K562 (cell line): ENCODE data around the gene KLHL15. TPM values are rescaled to one million over a fixed set of nuclear protein-coding genes. Genes with fewer than 3 reads are reported as not detected.

ENCODE experiments used
- ATAC-seq: fragments of 200-7000 bp; cut with Tn5 transposase; 3 replicates; pipeline ENCODE4 v1.9.1; 2020; ENCODE audit warnings: moderate library complexity
- BruUV-seq: library from RNA; stranded (reverse); fragments of 400-500 nt; replicated peaks from 2 replicates; lab custom pipeline; 2021; lab: Mats Ljungman, UMichigan
- CTCF ChIA-PET: fragments of 300-600 bp; formaldehyde crosslinking; extraction: SDS; loops from one replicate; lab custom pipeline; 2021; ENCODE audit warnings: low intra/inter-chr PET ratio; lab: Yijun Ruan, JAX
- POLR2A ChIA-PET: fragments of 300-600, 350-650 bp; sonication (Branson Sonifier 250); formaldehyde crosslinking; extraction: SDS; loops from one replicate; lab custom pipeline; 2021; ENCODE audit warnings: antibody characterized with exemption, inconsistent platforms; lab: Yijun Ruan, JAX
- DNase-seq, 4 experiments: peaks; one replicate each; pipeline versions ENCODE4 v3.0.0 to v3.0.0-alpha.2; 2011 to 2018; ENCODE audit warnings: low spot score in 3 of 4, mixed read lengths in 3 of 4; ENCODE audit errors: extremely low read depth in 1 of 4
- FAIRE-seq: peaks from 2 replicates; lab custom pipeline; 2011; peaks lifted over from hg19 to GRCh38; lab: Jason Lieb, UNC
- H2AFZ ChIP-seq: 2 replicates; pipeline ENCODE4 v1.6.0; 2011; ENCODE audit warnings: low read depth, low read length, control low read depth, inconsistent platforms
- H3K27ac ChIP-seq: fragments of 200-600 bp; 3 replicates; pipeline ENCODE4 v1.8.0; 2011; ENCODE audit warnings: low read depth, mild to moderate bottlenecking, control low read depth, inconsistent platforms, low read length, moderate library complexity, mixed read lengths; ENCODE audit errors: extremely low read depth
- H3K27me3 ChIP-seq, 2 experiments: fragments of 300-600 bp in 1 of 2; 2 replicates in 1 of 2; 3 replicates in 1 of 2; pipeline versions ENCODE4 v1.6.0 to v1.8.0; 2011; ENCODE audit warnings: inconsistent platforms in 2 of 2, low read length in 2 of 2, mild to moderate bottlenecking in 1 of 2, mixed read lengths in 1 of 2, moderate library complexity in 1 of 2; ENCODE audit not compliant: control insufficient read depth in 2 of 2, insufficient read depth in 2 of 2
- H3K36me3 ChIP-seq: fragments of 300-600 bp; 3 replicates; pipeline ENCODE4 v1.8.0; 2011; ENCODE audit warnings: mild to moderate bottlenecking, low read length, inconsistent platforms; ENCODE audit not compliant: control insufficient read depth, insufficient read depth
- H3K4me1 ChIP-seq, 2 experiments: fragments of 200-600 bp in 1 of 2; replicated peaks in 1 of 2; 2 replicates in 1 of 2; 3 replicates in 1 of 2; pipeline versions ENCODE4 v1.5.1 to v1.8.0; 2011; ENCODE audit warnings: inconsistent platforms in 2 of 2, low read length in 2 of 2, mild to moderate bottlenecking in 1 of 2, mixed read lengths in 1 of 2, moderate library complexity in 1 of 2; ENCODE audit not compliant: control insufficient read depth in 2 of 2, insufficient read depth in 2 of 2
- H3K4me2 ChIP-seq: 2 replicates; pipeline ENCODE4 v1.6.1; 2011; ENCODE audit warnings: low read length, control low read depth, inconsistent platforms, mixed read lengths; ENCODE audit not compliant: insufficient read depth
- H3K4me3 ChIP-seq: fragments of 200-600 bp; sonication (generic), shearing (Covaris generic); 2 replicates; pipeline ENCODE4 v1.5.1; 2016; ENCODE audit warnings: control low read depth, inconsistent platforms
- H3K79me2 ChIP-seq: fragments of 200-600 bp; 3 replicates; pipeline ENCODE4 v1.8.0; 2011; ENCODE audit warnings: low read length, inconsistent platforms; ENCODE audit not compliant: control insufficient read depth, insufficient read depth
- H3K9ac ChIP-seq, 2 experiments: 2 replicates each; pipeline versions ENCODE4 v1.6.0 to v1.6.1; 2011; ENCODE audit warnings: low read depth in 2 of 2, low read length in 2 of 2, control low read depth in 1 of 2, inconsistent platforms in 1 of 2, mild to moderate bottlenecking in 1 of 2, mixed read lengths in 1 of 2; ENCODE audit not compliant: insufficient read depth in 1 of 2
- H3K9me1 ChIP-seq: one replicate; pipeline ENCODE4 v1.6.0; 2011; ENCODE audit warnings: inconsistent platforms, mild to moderate bottlenecking, low read length, moderate library complexity; ENCODE audit not compliant: control insufficient read depth, insufficient read depth
- H3K9me3 ChIP-seq: replicated peaks from 2 replicates; pipeline ENCODE4 v1.5.1; 2011; ENCODE audit warnings: low read depth, low read length, inconsistent platforms; ENCODE audit not compliant: control insufficient read depth, insufficient read depth
- H4K20me1 ChIP-seq: replicated peaks from 2 replicates; pipeline ENCODE4 v1.6.1; 2011; ENCODE audit warnings: low read length, inconsistent platforms, mixed read lengths; ENCODE audit not compliant: control insufficient read depth, insufficient read depth
- CHD1 ChIP-seq: fragments of 200-600 bp; sonication (generic); IDR thresholded peaks from one replicate; pipeline ENCODE4 v1.6.1; 2012; ENCODE audit warnings: mild to moderate bottlenecking, moderate library complexity, low read length, inconsistent platforms
- FOXP1 ChIP-seq: sonication (generic); formaldehyde crosslinking; IDR thresholded peaks from 2 replicates; pipeline ENCODE4 v1.8.0; 2022; ENCODE audit warnings: mild to moderate bottlenecking, missing genetic modification reagents
- HDAC1 ChIP-seq, 2 experiments: fragments of 450-650 bp; IDR thresholded peaks; 2 replicates each; pipeline ENCODE4 v1.6.1; 2016 to 2017; ENCODE audit warnings: inconsistent platforms in 1 of 2, mild to moderate bottlenecking in 1 of 2, moderate library complexity in 1 of 2
- LCOR ChIP-seq: sonication (generic); formaldehyde crosslinking; IDR thresholded peaks from 2 replicates; pipeline ENCODE4 v1.8.0; 2022; ENCODE audit warnings: mild to moderate bottlenecking, missing genetic modification reagents
- NCOA2 ChIP-seq, 2 experiments: fragments of 450-650 bp; IDR thresholded peaks; 2 replicates each; pipeline ENCODE4 v1.6.1; 2018; ENCODE audit warnings: mild to moderate bottlenecking in 2 of 2, moderate library complexity in 1 of 2; ENCODE audit not compliant: partially characterized antibody in 2 of 2
- NFRKB ChIP-seq: fragments of 450-650 bp; IDR thresholded peaks from 2 replicates; pipeline ENCODE4 v1.6.1; 2016; ENCODE audit warnings: low read depth
- NR1H2 ChIP-seq: sonication (generic); formaldehyde crosslinking; IDR thresholded peaks from 2 replicates; pipeline ENCODE4 v1.4.0; 2020; ENCODE audit warnings: mild to moderate bottlenecking, missing genetic modification reagents
- POLR2B ChIP-seq: fragments of 450-650 bp; IDR thresholded peaks from 2 replicates; pipeline ENCODE4 v1.6.1; 2018; ENCODE audit warnings: low read depth; ENCODE audit not compliant: partially characterized antibody
- POLR2G ChIP-seq: fragments of 200-400 bp; formaldehyde crosslinking; IDR thresholded peaks from 2 replicates; pipeline ENCODE4 v1.6.1; 2017; ENCODE audit warnings: low read depth, mild to moderate bottlenecking, antibody characterized with exemption, low read length, moderate library complexity
- SNRNP70 ChIP-seq: fragments of 200-400 bp; formaldehyde crosslinking; optimal IDR thresholded peaks from 2 replicates; pipeline ENCODE3; 2017; ENCODE audit warnings: low read depth, low read length
- TAF9B ChIP-seq: fragments of 450-650 bp; IDR thresholded peaks from 2 replicates; pipeline ENCODE4 v1.6.1; 2018; ENCODE audit warnings: mild to moderate bottlenecking; ENCODE audit not compliant: partially characterized antibody
- ZNF561 ChIP-seq: fragments of 450-650 bp; formaldehyde crosslinking; conservative IDR thresholded peaks from 2 replicates; pipeline ENCODE4 v1.4.0; 2020; ENCODE audit warnings: mild to moderate bottlenecking, moderate library complexity
- WGBS: fragments of 100-300 bp; shearing (Covaris generic); methylation state at CpG from one replicate; pipeline ENCODE4 v1.1.6; 2016; ENCODE audit warnings: low coverage, mixed read lengths; ENCODE audit not compliant: insufficient coverage; ENCODE audit errors: missing lambda C conversion rate; 5-methylcytosine and 5-hydroxymethylcytosine counted together
- in situ Hi-C: fragments of 300-500 bp; cut with MboI; formaldehyde crosslinking; loops from 4 replicates; pipeline ENCODE4 v1.15.0; 2018; ENCODE audit warnings: inconsistent platforms, mixed read lengths
- intact Hi-C: fragments of 100-400 bp; cut with micrococcal nuclease; formaldehyde crosslinking; loops from 2 replicates; pipeline ENCODE4 v1.14.2; 2022
- polyA plus RNA-seq, 8 experiments: library from polyadenylated mRNA; depleted of rRNA in 4 of 8; stranded (reverse) in 5 of 8; unstranded in 3 of 8; fragments of >200 nt; fragmentation: Nextera tagmentation in 2 of 8; fragmentation: Illumina TruSeq in 1 of 8; extraction: Ambion mirVana in 2 of 8; extraction: Trizol in 1 of 8; gene quantifications; 2 replicates each; pipeline versions ENCODE4 v1.2.1 to v1.2.3, GENCODE V29; 2011 to 2014; ENCODE audit warnings: inconsistent platforms in 1 of 8, missing spikeins in 1 of 8
- total RNA-seq, 7 experiments: library from RNA; depleted of rRNA in 6 of 7; stranded (reverse); fragments of >200 nt in 6 of 7; fragmentation: Illumina TruSeq in 2 of 7; extraction: Trizol in 2 of 7; gene quantifications; 2 replicates each; pipeline versions ENCODE4 v1.2.1 to v1.2.3, GENCODE V29; 2011 to 2021; ENCODE audit warnings: low replicate concordance in 1 of 7
- TF ChIP-seq, protein P1 (sequence below): sonication (generic); formaldehyde crosslinking; IDR thresholded peaks from 2 replicates; pipeline ENCODE4 v1.9.0; 2022; ENCODE audit warnings: mild to moderate bottlenecking, missing genetic modification reagents
- TF ChIP-seq, protein P2 (sequence below): sonication (generic); formaldehyde crosslinking; IDR thresholded peaks from 2 replicates; pipeline ENCODE4 v1.8.0; 2022; ENCODE audit warnings: mild to moderate bottlenecking, missing genetic modification reagents
- TF ChIP-seq, protein P3 (sequence below): fragments of 450-650 bp; formaldehyde crosslinking; IDR thresholded peaks from 2 replicates; pipeline ENCODE4 v1.4.0; 2022; ENCODE audit warnings: missing genetic modification characterization
- TF ChIP-seq, protein P4 (sequence below): sonication (generic); formaldehyde crosslinking; IDR thresholded peaks from 2 replicates; pipeline ENCODE4 v1.8.1; 2023; ENCODE audit warnings: mild to moderate bottlenecking, missing genetic modification reagents

The KLHL15 gene
- total and polyA plus RNA-seq, 9 of the 15 experiments (the other 6 are each of a cell fraction or from before 2014, with no cell fraction given) = 3.0 to 12.4 (median 7.6) TPM

DNA sequence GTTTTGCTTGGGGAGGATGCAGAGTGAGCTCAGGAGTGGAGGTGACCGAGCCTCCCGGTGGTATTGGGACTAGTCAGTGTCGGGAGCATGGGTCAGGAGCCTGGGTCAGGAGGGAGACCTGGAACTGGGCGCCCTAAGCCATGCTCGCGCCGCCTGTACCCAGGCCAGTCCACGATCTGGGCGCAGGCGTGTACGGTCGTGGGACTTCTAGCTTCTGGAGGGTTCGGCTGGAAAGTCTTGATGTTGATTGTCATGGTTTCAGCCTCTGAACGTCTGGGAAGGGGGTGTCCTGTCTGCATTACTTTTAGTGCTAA, 28.0 kb upstream of the KLHL15 start:
- Histone ChIP-seq H3K36me3 (peaks cover 29% of the 10 kb centered on the region), H3K9me3 (no peaks in the 10 kb centered on the region), H4K20me1 (no peaks in the 10 kb centered on the region), H3K79me2 (peaks cover 14% of the 10 kb centered on the region), H3K27me3 (no peaks in the 10 kb centered on the region), H2AFZ (peak overlapping the region; percentile 100), H3K9ac (peak overlapping the region in 1 of 2 experiments; percentile 100; a peak in 2 of 4 replicates), H3K27ac (no peak overlapping the region; the same call in 2 of the 3 replicates), H3K4me3 (no peak overlapping the region), H3K4me2 (no peak overlapping the region), H3K9me1 (no peaks in the 10 kb centered on the region), H3K4me1 (peaks cover 4 to 6% of the 10 kb centered on the region in 2 experiments; a peak in 2 of 5 replicates)
- WGBS = 0% methylated on average over 5 of the region's 14 CpGs
- POLR2A ChIA-PET = interaction anchor here (0.6 to 2.4 kb wide), 10 partner anchors 11 to 303 kb away, joined by 3 to 17 read pairs (median 4); partner anchors contain the start of genes APOO, CXorf58, KLHL15 and SAT1
- in situ Hi-C loops = loop anchor here (10.0 kb wide), 1 partner anchor 360 kb away; no protein-coding TSS in a partner anchor
- no peak for FAIRE-seq
- intact Hi-C loops = loop anchor here (2.0 to 10.0 kb wide), 2 partner anchors 272 to 360 kb away; partner anchors contain the start of gene SAT1
- CTCF ChIA-PET = interaction anchor here (0.6 to 2.2 kb wide), 2 partner anchors 30 to 147 kb away, joined by 4 to 23 read pairs; partner anchors contain the start of genes APOO and CXorf58
- peak; percentile 63 for ATAC-seq
- peak in 2 of 4 experiments; percentile 54 to 55 for DNase-seq
- TSS peak; percentile 70 for BruUV-seq
- peak in 1 of 2 experiments; percentile 61; a peak in 1 of 4 replicates for TF ChIP-seq HDAC1 (IDR thresholded peaks at IDR 0.05)
- no peak for TF ChIP-seq SNRNP70
- peak; percentile 66 for TF ChIP-seq POLR2G
- TF ChIP-seq, protein P1, sequence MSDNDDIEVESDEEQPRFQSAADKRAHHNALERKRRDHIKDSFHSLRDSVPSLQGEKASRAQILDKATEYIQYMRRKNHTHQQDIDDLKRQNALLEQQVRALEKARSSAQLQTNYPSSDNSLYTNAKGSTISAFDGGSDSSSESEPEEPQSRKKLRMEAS (CRISPR knock-in tag) = 0 out of 2 replicates have a peak, but pooled peaks have one; percentile 25
- TF ChIP-seq, protein P2, sequence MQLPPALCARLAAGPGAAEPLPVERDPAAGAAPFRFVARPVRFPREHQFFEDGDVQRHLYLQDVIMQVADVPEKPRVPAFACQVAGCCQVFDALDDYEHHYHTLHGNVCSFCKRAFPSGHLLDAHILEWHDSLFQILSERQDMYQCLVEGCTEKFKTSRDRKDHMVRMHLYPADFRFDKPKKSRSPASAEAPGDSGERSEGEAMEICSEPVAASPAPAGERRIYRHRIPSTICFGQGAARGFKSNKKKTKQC (CRISPR knock-in tag) = 0 out of 2 replicates have a peak, but pooled peaks have one; percentile 13
- TF ChIP-seq, protein P3, sequence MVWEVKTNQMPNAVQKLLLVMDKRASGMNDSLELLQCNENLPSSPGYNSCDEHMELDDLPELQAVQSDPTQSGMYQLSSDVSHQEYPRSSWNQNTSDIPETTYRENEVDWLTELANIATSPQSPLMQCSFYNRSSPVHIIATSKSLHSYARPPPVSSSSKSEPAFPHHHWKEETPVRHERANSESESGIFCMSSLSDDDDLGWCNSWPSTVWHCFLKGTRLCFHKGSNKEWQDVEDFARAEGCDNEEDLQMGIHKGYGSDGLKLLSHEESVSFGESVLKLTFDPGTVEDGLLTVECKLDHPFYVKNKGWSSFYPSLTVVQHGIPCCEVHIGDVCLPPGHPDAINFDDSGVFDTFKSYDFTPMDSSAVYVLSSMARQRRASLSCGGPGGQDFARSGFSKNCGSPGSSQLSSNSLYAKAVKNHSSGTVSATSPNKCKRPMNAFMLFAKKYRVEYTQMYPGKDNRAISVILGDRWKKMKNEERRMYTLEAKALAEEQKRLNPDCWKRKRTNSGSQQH (CRISPR knock-in tag) = no peak
- TF ChIP-seq NR1H2 (CRISPR knock-in tag) = 0 out of 2 replicates have a peak, but pooled peaks have one; percentile 56
- peak; percentile 5 for TF ChIP-seq TAF9B
- peak; percentile 65 for TF ChIP-seq CHD1
- TF ChIP-seq LCOR (CRISPR knock-in tag) = 0 out of 2 replicates have a peak, but pooled peaks have one; percentile 2
- 0 out of 2 replicates have a peak, but pooled peaks have one; percentile 20 for TF ChIP-seq NFRKB
- no peak for TF ChIP-seq NCOA2 (IDR thresholded peaks at IDR 0.05; ENCODE audit: partially characterized antibody in 2 of 2)
- TF ChIP-seq, protein P4, sequence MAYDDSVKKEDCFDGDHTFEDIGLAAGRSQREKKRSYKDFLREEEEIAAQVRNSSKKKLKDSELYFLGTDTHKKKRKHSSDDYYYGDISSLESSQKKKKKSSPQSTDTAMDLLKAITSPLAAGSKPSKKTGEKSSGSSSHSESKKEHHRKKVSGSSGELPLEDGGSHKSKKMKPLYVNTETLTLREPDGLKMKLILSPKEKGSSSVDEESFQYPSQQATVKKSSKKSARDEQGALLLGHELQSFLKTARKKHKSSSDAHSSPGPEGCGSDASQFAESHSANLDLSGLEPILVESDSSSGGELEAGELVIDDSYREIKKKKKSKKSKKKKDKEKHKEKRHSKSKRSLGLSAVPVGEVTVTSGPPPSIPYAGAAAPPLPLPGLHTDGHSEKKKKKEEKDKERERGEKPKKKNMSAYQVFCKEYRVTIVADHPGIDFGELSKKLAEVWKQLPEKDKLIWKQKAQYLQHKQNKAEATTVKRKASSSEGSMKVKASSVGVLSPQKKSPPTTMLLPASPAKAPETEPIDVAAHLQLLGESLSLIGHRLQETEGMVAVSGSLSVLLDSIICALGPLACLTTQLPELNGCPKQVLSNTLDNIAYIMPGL = 0 out of 2 replicates have a peak, but pooled peaks have one; percentile 12
- TF ChIP-seq POLR2B = peak; percentile 0
- TF ChIP-seq FOXP1 = peak; percentile 32; the same call in 1 of the 2 replicates
- TF ChIP-seq ZNF561 (CRISPR knock-in tag) = no peak
